IgD-negative memory B cell (primary cell): ENCODE data around the gene RTP5. TPM values are rescaled to one million over a fixed set of nuclear protein-coding genes. Genes with fewer than 3 reads are reported as not detected.

ENCODE experiments used
- H3K27ac Mint-ChIP-seq, 3 donors: one replicate each; pipeline ENCODE4 v1.8.0; 2020 to 2022; ENCODE audit warnings: mild to moderate bottlenecking in 3 of 3, mixed read lengths in 3 of 3, moderate library complexity in 1 of 3
- H3K27me3 Mint-ChIP-seq: one replicate; pipeline ENCODE4 v1.8.0; 2021; ENCODE audit warnings: mixed read lengths
- H3K36me3 Mint-ChIP-seq: one replicate; pipeline ENCODE4 v1.8.0; 2020; ENCODE audit warnings: mild to moderate bottlenecking, mixed read lengths
- H3K4me1 Mint-ChIP-seq, 3 donors: one replicate each; pipeline ENCODE4 v1.8.0; 2020 to 2022; ENCODE audit warnings: mixed read lengths in 3 of 3, mild to moderate bottlenecking in 1 of 3
- H3K4me3 Mint-ChIP-seq, 4 donors: one replicate each; pipeline ENCODE4 v1.8.0; 2020 to 2022; ENCODE audit warnings: mild to moderate bottlenecking in 4 of 4, mixed read lengths in 4 of 4, moderate library complexity in 3 of 4
- H3K9me3 Mint-ChIP-seq, 3 donors: one replicate each; pipeline ENCODE4 v1.8.0; 2020 to 2021; ENCODE audit warnings: mixed read lengths in 3 of 3, mild to moderate bottlenecking in 1 of 3
- polyA plus RNA-seq: library from polyadenylated mRNA; unstranded; fragments of 300-500 nt; fragmentation: Illumina TruSeq; gene quantifications from one replicate; pipeline ENCODE4 v1.2.3, GENCODE V29; 2021

RTP5 gene
- polyA plus RNA-seq, 1 donor from 2014 or later: not detected

DNA sequence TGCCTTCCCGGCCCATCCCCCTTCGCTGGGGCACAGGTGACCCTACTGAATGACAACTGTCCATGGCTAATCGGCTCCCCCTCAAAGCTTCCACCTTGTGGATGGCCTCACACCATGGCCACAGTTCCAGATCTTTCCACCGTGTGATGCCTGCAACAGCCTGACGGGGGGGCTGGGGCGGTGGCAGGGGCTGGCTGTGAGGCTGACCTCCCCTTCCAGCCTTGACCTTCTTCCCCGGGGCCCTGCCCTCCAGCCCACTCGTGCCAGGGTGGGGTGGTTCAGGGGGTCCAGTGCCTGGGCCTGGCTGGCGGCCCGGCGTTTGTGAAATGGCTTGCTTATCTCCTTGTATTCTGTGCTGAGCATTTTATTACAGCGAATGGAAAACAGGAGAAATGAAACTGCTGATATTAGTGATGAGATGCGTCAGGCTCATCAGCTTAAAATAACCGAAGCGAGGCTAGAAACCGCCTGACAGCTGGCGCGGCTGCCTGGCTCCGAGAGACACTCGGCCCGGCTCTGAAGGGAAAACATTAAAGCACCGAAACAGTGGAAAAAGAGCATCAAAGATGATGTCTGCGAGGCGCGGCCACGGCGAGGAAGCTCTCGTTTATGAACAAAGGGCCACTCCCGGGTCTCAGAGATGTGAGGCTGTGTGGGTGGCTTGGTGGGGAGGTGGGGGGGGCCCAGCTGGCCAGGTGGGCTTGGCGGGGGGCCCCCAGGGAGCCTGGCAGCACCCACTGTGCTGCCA lies 9.9 kb upstream of the RTP5 start:
- peak overlapping the region; percentile 75 to 92 (median 82) for H3K4me3 Mint-ChIP-seq
- peak overlapping the region; percentile 47 to 91 (median 90) for H3K27ac Mint-ChIP-seq
- H3K9me3 Mint-ChIP-seq: no peaks in the 10 kb centered on the region
- peaks cover 11 to 17% (median 14%) of the 10 kb centered on the region in 3 donors for H3K4me1 Mint-ChIP-seq
- peaks cover 2% of the 10 kb centered on the region for H3K36me3 Mint-ChIP-seq
- H3K27me3 Mint-ChIP-seq: peaks cover 19% of the 10 kb centered on the region

DNA sequence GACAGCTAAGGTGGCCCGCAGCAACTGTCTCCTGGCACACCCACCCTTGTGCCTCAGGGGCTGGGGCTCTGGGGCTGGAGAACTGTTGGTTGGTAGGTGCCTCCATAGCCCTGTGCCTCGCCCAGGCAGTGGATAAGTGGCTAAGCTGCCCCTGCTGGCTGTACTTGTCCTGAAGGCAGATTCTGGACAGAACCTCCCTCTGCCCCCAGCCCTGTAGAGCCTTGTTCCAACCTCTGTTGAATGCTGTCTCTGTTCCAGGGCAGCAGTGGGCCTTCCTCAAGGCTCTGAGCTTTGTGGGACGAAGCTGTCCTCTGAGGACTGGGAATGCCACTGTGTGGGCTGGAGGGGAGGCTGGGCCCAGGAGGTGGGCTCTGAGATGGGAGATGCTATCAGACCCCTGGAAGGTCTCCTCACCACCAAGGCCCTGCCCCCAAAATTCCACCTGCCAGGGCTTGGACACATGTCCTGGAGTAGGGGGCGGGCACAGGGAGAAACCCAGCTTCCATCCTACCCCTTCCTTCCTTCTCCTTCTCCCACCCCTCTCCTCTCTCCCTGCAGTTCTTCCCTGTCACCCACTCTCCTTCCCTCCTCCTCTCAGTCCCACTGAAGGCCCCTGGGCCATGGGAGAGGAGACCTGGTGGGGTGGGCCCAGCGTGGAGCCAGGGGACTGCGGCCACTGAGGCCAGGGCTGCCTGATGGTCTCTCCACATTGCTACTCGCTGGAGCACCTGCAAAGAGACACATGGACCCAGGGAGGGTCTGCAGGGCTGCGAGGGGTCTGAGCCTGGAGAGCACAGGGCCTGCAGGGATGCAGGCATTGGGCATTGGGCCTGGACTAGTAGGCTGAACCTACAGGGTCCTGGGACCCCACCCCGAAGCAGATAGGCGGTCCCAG lies 9.1 kb upstream of the RTP5 start:
- Mint-ChIP-seq H3K4me1 (peaks cover 11 to 17% (median 15%) of the 10 kb centered on the region in 3 donors), H3K27ac (peak overlapping the region in 2 of 3 donors; percentile 90 to 91), H3K9me3 (no peaks in the 10 kb centered on the region), H3K36me3 (peaks cover 2% of the 10 kb centered on the region), H3K27me3 (peaks cover 22% of the 10 kb centered on the region), H3K4me3 (peak overlapping the region in 2 of 4 donors; percentile 75 to 85)

DNA sequence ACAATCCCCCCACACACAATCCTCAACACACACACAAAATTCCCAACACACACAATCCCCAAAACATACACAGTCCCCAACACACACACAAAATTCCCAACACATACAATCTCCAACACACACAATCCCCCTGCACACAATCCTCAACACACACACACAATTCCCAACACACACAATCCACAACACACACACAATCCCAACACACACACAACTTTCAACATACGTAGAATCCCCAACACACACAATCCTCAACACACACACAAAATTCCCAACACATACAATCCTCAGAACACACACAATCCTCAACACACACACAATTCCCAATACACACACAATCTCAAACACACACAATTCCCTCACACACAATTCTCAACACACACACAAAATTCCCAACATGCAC lies 8.3 kb upstream of the RTP5 start:
- no peaks in the 10 kb centered on the region for H3K9me3 Mint-ChIP-seq
- H3K4me1 Mint-ChIP-seq: peaks cover 11 to 17% (median 17%) of the 10 kb centered on the region in 3 donors
- peak overlapping the region in 1 of 4 donors; percentile 4 for H3K4me3 Mint-ChIP-seq
- H3K27ac Mint-ChIP-seq: peak overlapping the region in 2 of 3 donors; percentile 52 to 86
- peaks cover 22% of the 10 kb centered on the region for H3K27me3 Mint-ChIP-seq
- H3K36me3 Mint-ChIP-seq: peaks cover 2% of the 10 kb centered on the region

DNA sequence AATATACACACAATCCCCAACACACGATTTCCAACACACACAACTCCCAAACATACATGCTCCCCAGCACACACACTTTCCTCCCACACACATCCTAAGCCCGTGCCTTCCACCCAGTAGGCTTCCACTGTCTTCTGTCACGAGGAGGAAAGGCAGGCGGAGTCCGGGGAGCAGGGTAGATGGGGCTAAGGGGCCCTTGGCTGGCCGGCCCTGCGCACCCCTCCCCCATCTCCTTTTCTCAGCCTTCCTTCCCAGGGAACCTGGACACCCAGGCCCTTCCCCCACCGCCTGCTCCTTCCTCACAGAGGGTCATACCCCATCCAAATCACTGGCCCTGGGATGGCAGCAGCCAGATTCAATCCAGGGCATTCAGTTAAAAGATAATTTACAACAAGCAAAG lies 7.4 kb upstream of the RTP5 start:
- no peaks in the 10 kb centered on the region for H3K9me3 Mint-ChIP-seq
- peaks cover 22% of the 10 kb centered on the region for H3K27me3 Mint-ChIP-seq
- peaks cover 2% of the 10 kb centered on the region for H3K36me3 Mint-ChIP-seq
- peak overlapping the region in 1 of 3 donors; percentile 86 for H3K27ac Mint-ChIP-seq
- peaks cover 11 to 17% (median 17%) of the 10 kb centered on the region in 3 donors for H3K4me1 Mint-ChIP-seq
- no peak overlapping the region for H3K4me3 Mint-ChIP-seq

DNA sequence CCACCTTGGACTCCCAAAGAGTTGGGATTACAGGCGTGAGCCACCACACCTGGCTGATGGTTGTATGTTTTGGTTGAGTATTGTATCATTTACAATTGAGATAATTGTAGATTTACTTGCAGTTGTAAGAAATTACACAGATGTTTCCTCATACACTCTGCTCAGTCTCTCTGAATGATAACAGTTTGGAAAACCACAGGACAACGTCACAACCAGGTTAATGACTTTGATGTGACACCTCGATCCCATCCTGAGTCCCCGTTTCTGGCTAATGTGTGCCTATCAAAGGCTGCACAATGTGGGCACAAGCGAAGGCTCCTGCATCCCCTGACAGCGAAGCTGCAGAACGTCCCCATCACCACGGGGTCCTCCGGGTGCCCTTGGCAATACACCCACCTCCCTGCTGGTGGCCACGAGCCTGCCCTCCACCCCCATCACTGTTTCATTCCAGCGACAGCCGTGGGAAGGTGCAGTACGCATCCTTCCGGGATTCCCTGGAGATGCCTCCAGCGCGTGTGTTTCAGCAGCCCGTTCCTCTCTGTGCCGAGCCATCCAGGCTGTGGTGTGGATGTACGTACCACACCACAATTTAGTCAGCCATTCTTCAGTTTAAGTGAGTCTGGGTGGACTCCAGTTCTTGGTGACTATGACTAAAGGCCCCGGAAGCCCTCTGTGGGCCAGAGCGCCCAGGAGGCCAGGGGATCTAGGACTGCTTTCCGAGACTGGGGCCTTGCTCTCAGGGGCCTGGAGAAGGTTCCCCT lies 6.6 kb upstream of the RTP5 start:
- peak overlapping the region in 1 of 4 donors; percentile 53 for H3K4me3 Mint-ChIP-seq
- H3K9me3 Mint-ChIP-seq: no peaks in the 10 kb centered on the region
- H3K36me3 Mint-ChIP-seq: peaks cover 2% of the 10 kb centered on the region
- H3K27me3 Mint-ChIP-seq: peaks cover 22% of the 10 kb centered on the region
- peak overlapping the region in 1 of 3 donors; percentile 33 for H3K27ac Mint-ChIP-seq
- peaks cover 11 to 17% (median 17%) of the 10 kb centered on the region in 3 donors for H3K4me1 Mint-ChIP-seq

DNA sequence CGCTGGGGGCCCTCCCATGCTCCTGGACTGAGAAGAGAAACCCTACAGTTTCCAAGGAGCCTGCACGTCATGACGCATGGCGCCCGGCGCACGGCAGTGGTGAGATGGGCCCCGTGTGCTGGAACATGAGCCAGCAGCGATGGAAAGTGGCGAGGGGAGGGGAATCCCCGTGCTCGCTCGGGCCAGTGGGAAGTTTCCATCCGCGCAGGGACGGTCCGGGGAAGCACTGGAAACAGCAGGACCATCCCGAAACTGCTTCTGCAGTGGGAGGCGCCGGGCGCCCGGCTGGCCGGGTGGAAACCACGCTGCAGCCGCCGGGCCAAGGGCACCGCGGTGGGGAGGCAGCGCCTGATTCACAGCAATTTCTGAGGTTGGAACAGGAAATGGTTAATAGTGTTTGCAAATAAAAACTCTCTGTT lies 6.0 kb upstream of the RTP5 start:
- H3K4me3 Mint-ChIP-seq: peak overlapping the region in 1 of 4 donors; percentile 53
- peak overlapping the region in 1 of 3 donors; percentile 33 for H3K27ac Mint-ChIP-seq
- peaks cover 22% of the 10 kb centered on the region for H3K27me3 Mint-ChIP-seq
- H3K9me3 Mint-ChIP-seq: no peaks in the 10 kb centered on the region
- peaks cover 2% of the 10 kb centered on the region for H3K36me3 Mint-ChIP-seq
- H3K4me1 Mint-ChIP-seq: peaks cover 11 to 19% (median 16%) of the 10 kb centered on the region in 3 donors

DNA sequence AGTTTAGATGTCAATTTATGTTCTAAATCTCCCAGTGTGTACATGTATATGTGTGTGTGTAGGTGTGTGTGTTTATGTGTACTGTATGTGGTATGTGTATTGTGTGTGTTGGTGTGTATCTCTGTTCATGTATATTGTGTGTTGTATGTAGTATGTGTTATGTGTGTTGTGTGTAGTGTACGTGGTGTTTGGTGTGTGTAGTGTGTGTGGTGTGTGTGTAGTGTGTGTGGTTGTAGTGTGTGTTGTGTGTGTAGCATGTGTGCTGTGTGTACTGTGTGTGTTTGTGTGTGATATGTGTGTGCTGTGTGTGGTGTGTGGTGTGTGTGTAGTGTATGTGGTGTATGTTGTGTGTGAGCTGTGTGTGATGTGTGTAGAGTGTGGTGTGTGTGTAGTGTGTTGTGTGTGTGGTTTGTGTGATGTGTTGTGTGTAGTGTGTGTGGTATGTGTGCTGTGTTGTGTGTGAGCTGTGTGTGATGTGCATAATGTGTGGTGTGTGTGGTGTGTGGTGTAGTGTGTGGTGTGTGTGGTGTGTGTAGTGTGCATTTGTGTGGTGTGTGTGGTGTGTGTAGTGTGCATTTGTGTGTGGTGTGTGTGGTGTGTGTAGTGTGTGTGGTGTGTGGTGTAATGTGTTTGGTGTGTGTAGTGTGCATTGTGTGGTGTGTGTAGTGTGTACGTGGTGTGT lies 5.2 kb upstream of the RTP5 start:
- Mint-ChIP-seq H3K9me3 (no peaks in the 10 kb centered on the region), H3K27me3 (peaks cover 22% of the 10 kb centered on the region), H3K27ac (peak overlapping the region in 2 of 3 donors; percentile 1 to 57), H3K36me3 (peaks cover 2% of the 10 kb centered on the region), H3K4me3 (no peak overlapping the region), H3K4me1 (peaks cover 15 to 19% (median 15%) of the 10 kb centered on the region in 3 donors)

DNA sequence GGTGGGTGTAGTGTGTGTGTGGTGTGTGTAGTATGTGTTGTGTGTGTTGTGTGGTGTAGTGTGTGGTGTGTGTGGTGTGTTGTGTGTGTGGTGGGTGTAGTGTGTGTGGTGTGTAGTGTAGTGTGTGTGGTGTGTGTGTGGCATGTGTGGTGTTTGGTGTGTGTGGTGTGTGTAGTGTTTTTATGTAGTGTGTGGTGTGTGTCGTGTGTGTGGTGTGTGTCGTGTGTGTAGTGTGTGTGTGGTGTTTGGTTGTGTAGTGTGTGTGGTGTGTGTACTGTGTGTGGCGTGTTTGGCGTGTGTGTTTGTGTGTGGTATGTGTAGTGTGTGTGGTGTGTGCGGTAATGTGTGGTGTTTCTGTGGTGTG lies 4.7 kb upstream of the RTP5 start:
- H3K9me3 Mint-ChIP-seq: no peaks in the 10 kb centered on the region
- H3K27me3 Mint-ChIP-seq: peaks cover 19% of the 10 kb centered on the region
- H3K4me3 Mint-ChIP-seq: no peak overlapping the region
- no peak overlapping the region for H3K27ac Mint-ChIP-seq
- peaks cover 11 to 15% (median 11%) of the 10 kb centered on the region in 3 donors for H3K4me1 Mint-ChIP-seq
- H3K36me3 Mint-ChIP-seq: no peaks in the 10 kb centered on the region

DNA sequence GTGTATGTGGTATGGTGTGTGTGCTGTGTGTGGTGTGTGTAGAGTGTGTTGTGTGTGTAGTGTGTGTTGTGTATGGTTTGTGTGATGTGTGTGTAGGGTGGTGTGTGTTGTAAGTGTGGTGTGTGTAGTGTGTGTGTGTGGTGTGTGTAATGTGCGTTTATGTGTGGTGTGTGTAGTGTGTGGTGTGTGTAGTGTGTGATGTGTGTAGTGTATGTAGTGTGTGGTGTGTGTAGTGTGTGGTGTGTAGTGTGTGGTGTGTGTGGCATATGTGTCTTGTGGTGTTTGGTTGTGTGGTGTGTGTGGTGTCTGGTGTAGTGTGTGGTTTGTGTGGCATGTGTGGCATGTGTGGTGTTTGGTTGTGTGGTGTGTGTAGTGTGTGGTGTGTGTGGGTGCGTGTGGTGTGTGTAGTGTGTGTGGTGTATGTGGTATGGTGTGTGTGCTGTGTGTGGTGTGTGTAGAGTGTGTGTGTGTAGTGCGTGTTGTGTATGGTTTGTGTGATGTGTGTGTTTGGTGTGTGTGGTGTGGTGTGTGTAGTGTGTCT lies 4.0 kb upstream of the RTP5 start:
- Mint-ChIP-seq H3K27me3 (peaks cover 19% of the 10 kb centered on the region), H3K4me1 (peaks cover 9 to 14% (median 11%) of the 10 kb centered on the region in 3 donors), H3K4me3 (no peak overlapping the region), H3K36me3 (no peaks in the 10 kb centered on the region), H3K27ac (peak overlapping the region in 1 of 3 donors; percentile 84), H3K9me3 (no peaks in the 10 kb centered on the region)

DNA sequence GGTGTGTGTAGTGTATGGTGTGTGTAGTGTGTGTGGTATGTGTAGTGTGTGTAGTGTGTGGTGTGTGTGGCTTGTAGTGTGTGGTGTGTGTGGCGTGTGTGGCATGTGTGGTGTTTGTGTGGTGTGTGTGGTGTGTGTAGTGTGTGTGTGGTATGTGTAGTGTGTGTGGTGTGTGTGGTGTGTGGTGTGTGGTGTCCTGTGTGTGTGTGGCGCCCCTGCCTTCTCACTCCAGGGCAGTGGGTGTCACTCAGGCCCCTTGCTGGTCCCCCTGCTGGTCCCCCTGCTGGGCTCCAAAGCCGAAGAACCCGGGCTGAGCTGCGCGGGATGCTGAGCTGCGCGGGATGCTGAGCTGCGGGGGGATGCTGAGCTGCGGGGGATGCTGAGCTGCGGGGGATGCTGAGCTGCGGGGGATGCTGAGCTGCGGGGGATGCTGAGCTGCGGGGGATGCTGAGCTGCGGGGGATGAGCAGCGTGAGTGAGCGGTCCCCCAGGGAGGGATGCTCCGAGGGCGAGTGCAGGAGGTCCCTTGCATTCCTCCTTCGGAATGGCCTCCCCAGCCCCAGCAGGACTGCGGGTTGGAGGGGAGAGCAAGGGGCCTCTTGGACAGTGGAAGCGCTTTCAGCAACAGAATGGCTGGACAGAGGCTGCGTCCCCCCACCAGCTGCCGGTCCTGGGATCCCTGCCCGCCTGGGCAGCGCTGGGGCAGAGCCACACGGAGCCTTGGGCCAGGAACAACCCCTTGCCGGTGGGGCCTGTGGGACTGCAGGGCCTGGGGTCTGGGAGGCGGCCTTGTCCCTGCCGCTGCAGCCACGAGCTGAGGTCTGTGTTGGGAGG lies 3.4 kb upstream of the RTP5 start:
- Mint-ChIP-seq H3K27me3 (peaks cover 19% of the 10 kb centered on the region), H3K4me3 (no peak overlapping the region), H3K4me1 (peaks cover 9 to 18% (median 11%) of the 10 kb centered on the region in 3 donors)

DNA sequence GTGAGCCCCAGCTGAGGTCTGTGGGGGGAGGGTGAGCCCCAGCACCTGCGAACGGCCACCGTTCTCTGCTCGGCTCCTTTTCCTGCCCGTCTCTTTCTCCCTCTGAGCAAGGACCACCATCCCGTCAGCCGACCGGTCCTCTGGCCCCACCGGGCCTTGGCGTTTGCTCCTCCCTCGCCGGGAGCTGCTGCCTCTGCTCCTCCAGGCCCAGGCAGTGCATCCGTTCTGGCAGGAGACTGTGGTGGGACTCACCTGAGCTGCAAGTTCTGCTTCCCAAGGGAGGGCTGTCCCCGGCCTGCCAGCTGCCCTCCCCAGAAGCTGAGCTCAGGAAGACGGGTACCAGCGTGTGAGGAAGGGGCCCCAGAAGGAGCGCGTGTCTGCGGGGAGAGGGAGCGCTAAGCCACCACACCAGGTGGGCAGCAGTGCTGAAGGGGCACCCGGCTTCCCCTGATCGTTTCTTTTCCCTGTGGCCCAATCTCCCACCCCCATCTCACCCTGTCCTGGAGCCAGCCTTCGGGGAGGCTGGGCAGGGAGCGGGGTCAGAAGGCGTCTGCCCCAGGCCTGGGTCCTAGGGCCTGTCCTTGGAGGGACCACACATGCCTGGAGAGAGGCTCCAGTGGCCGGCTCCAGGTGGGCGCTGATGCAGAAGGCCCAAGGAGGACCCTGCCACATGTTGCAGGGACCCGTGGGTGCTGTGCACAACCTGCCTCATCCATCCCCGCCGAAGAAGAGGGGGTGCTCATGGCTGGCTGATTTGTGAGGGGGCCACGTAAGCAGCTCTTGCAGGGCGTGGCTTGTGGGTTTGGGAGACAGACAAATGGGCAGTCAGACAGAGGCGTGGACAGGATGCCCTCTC lies 2.5 kb upstream of the RTP5 start:
- H3K27ac Mint-ChIP-seq: peak overlapping the region in 2 of 3 donors; percentile 39 to 73
- peaks cover 22% of the 10 kb centered on the region for H3K27me3 Mint-ChIP-seq

More for the DNA sequence above, 3.4 kb upstream of the RTP5 start:
- no peaks in the 10 kb centered on the region for H3K9me3 Mint-ChIP-seq
- no peaks in the 10 kb centered on the region for H3K36me3 Mint-ChIP-seq
- peak overlapping the region in 1 of 3 donors; percentile 84 for H3K27ac Mint-ChIP-seq

DNA sequence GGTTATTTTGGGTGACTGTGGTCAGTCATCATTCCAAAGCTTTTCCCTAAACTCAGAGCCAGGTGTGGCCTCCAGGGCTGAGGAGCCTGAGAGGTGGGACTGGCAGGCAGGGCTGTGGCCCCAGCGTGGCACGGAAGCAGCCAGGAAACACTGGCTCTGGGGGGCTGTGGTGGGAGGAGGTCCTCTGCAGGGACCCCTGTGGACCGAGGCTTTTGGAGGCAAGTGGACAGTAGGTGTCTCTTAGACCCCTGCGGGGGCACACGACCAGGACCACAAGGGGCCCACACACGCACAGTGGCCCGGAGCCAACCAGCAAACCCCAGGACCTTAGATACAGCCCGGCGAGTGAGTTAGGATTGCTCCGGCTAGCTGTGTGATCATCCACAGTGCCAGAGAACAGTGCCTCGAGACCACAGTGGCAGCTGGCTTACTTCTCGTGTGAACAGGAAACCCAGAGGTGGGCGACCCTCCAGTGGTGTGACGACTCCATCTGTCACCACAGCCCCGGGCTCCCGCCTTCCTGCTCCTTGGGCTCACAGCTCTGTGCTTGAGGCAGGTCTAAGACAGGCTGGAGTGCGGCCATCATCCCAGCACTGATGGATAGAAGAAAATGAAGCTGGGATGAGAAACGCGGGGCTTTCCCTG lies 1.6 kb upstream of the RTP5 start:
- Mint-ChIP-seq H3K27ac (peak overlapping the region in 1 of 3 donors; percentile 17), H3K27me3 (peaks cover 24% of the 10 kb centered on the region), H3K4me1 (peaks cover 8 to 18% (median 9%) of the 10 kb centered on the region in 3 donors), H3K9me3 (no peaks in the 10 kb centered on the region), H3K4me3 (peak overlapping the region in 1 of 4 donors; percentile 69), H3K36me3 (no peaks in the 10 kb centered on the region)

More for the DNA sequence above, 2.5 kb upstream of the RTP5 start:
- H3K4me3 Mint-ChIP-seq: no peak overlapping the region
- no peaks in the 10 kb centered on the region for H3K9me3 Mint-ChIP-seq
- H3K36me3 Mint-ChIP-seq: no peaks in the 10 kb centered on the region
- peaks cover 8 to 18% (median 9%) of the 10 kb centered on the region in 3 donors for H3K4me1 Mint-ChIP-seq
